HepG2 (cell line): ENCODE results near the gene LRRC45. TPM values are rescaled to one million over a fixed set of nuclear protein-coding genes. Genes with fewer than 3 reads are reported as not detected.
A peak's percentile ranks its signal among the peaks of the same experiment; 100 is the strongest.

Source experiments
- ATAC-seq: fragments of 200-7000 bp; cut with Tn5 transposase; 3 replicates; pipeline ENCODE4 v1.9.1; 2020; ENCODE audit warnings: mild to moderate bottlenecking, moderate library complexity
- BruUV-seq: library from RNA; stranded (reverse); fragments of 400-500 nt; replicated peaks from 2 replicates; lab custom pipeline; 2021; lab: Mats Ljungman, UMichigan
- CTCF ChIA-PET: fragments of 300-600 bp; formaldehyde crosslinking; extraction: SDS; loops from one replicate; lab custom pipeline; 2021; ENCODE audit warnings: low total read pairs, inconsistent platforms, low intra/inter-chr PET ratio; lab: Yijun Ruan, JAX
- POLR2A ChIA-PET: fragments of 350-600 bp; sonication (Branson Sonifier 250); formaldehyde crosslinking; loops from one replicate; lab custom pipeline; 2020; ENCODE audit warnings: antibody characterized with exemption, inconsistent platforms; lab: Yijun Ruan, JAX
- DNase-seq: peaks from one replicate; pipeline ENCODE4 v3.0.0-alpha.2; 2015; ENCODE audit warnings: low spot score
- FAIRE-seq: peaks from 3 replicates; lab custom pipeline; 2011; peaks lifted over from hg19 to GRCh38; lab: Jason Lieb, UNC
- H2AFZ ChIP-seq: one replicate; pipeline ENCODE4 v1.6.1; 2011; ENCODE audit warnings: low read length, inconsistent platforms
- H3K27ac ChIP-seq: fragments of 300-600 bp; 3 replicates; pipeline ENCODE4 v1.8.0; 2011; ENCODE audit warnings: mixed run types, mild to moderate bottlenecking, mixed read lengths, low read length, inconsistent platforms; ENCODE audit not compliant: insufficient read depth; ENCODE audit errors: extremely low read length
- H3K27me3 ChIP-seq, 2 experiments: fragments of 200-600 bp in 1 of 2; 2 replicates in 1 of 2; 3 replicates in 1 of 2; pipeline versions ENCODE4 v1.6.0 to v1.8.0; 2011; ENCODE audit warnings: low read length in 2 of 2, mild to moderate bottlenecking in 2 of 2, moderate library complexity in 2 of 2, inconsistent platforms in 1 of 2; ENCODE audit not compliant: insufficient read depth in 2 of 2, control insufficient read depth in 1 of 2
- H3K36me3 ChIP-seq, 2 experiments: fragments of 200-600 bp in 1 of 2; replicated peaks in 1 of 2; 2 replicates in 1 of 2; 3 replicates in 1 of 2; pipeline versions ENCODE4 v1.5.1 to v1.8.0; 2011; ENCODE audit warnings: low read length in 2 of 2, inconsistent platforms in 1 of 2; ENCODE audit not compliant: insufficient read depth in 2 of 2, control insufficient read depth in 1 of 2
- H3K4me1 ChIP-seq: 2 replicates; pipeline ENCODE4 v1.5.1; 2012; ENCODE audit warnings: low read length, inconsistent platforms; ENCODE audit not compliant: insufficient read depth
- H3K4me2 ChIP-seq: 2 replicates; pipeline ENCODE4 v1.6.0; 2011; ENCODE audit warnings: low read depth, low read length, inconsistent platforms
- H3K4me3 ChIP-seq, 3 experiments: fragments of 200-600 bp in 1 of 3; sonication (generic), shearing (Covaris generic) in 1 of 3; replicated peaks in 1 of 3; 2 replicates each; pipeline ENCODE4 v1.5.1; 2011 to 2016; ENCODE audit warnings: low read length in 3 of 3, inconsistent platforms in 2 of 3, low read depth in 2 of 3, mild to moderate bottlenecking in 2 of 3, control low read depth in 1 of 3, mixed read lengths in 1 of 3; ENCODE audit not compliant: insufficient read depth in 1 of 3
- H3K79me2 ChIP-seq: one replicate; pipeline ENCODE4 v1.6.1; 2011; ENCODE audit warnings: low read length, inconsistent platforms; ENCODE audit not compliant: insufficient read depth
- H3K9ac ChIP-seq: 2 replicates; pipeline ENCODE4 v1.6.0; 2011; ENCODE audit warnings: mild to moderate bottlenecking, low read depth, low read length, inconsistent platforms; ENCODE audit not compliant: insufficient read depth
- H3K9me3 ChIP-seq: 2 replicates; pipeline ENCODE4 v1.5.1; 2012; ENCODE audit warnings: mild to moderate bottlenecking, low read length
- H4K20me1 ChIP-seq: 2 replicates; pipeline ENCODE4 v1.6.0; 2011; ENCODE audit warnings: inconsistent platforms, mild to moderate bottlenecking, low read length, moderate library complexity; ENCODE audit not compliant: insufficient read depth
- AGO2 ChIP-seq: fragments of 200-400 bp; formaldehyde crosslinking; optimal IDR thresholded peaks from 2 replicates; pipeline ENCODE3; 2017; ENCODE audit warnings: mild to moderate bottlenecking, low read depth, low read length, moderate library complexity
- ARHGAP35 ChIP-seq: sonication (generic); formaldehyde crosslinking; IDR thresholded peaks from 2 replicates; pipeline ENCODE4 v1.9.0; 2022; ENCODE audit warnings: mild to moderate bottlenecking, inconsistent platforms, moderate library complexity, missing genetic modification reagents, borderline replicate concordance
- ARID4A ChIP-seq: sonication (generic); formaldehyde crosslinking; IDR thresholded peaks from 2 replicates; pipeline ENCODE4 v1.5.0; 2020; ENCODE audit warnings: mild to moderate bottlenecking, missing genetic modification reagents, borderline replicate concordance
- CENPX ChIP-seq: sonication (generic); formaldehyde crosslinking; IDR thresholded peaks from 2 replicates; pipeline ENCODE4 v1.9.0; 2021; ENCODE audit warnings: mild to moderate bottlenecking, missing genetic modification reagents, moderate library complexity
- HNF4G ChIP-seq, 2 experiments: sonication (generic) in 1 of 2; formaldehyde crosslinking in 1 of 2; IDR thresholded peaks; 2 replicates each; pipeline versions ENCODE4 v1.4.0 to v1.6.1; 2011 to 2020; ENCODE audit warnings: borderline replicate concordance in 2 of 2, low read depth in 2 of 2, mild to moderate bottlenecking in 2 of 2, low read length in 1 of 2, missing genetic modification reagents in 1 of 2, moderate library complexity in 1 of 2
- HOXA5 ChIP-seq: sonication (generic); formaldehyde crosslinking; IDR thresholded peaks from 2 replicates; pipeline ENCODE4 v1.4.0; 2020; ENCODE audit warnings: missing genetic modification reagents
- ISX ChIP-seq: sonication (generic); formaldehyde crosslinking; conservative IDR thresholded peaks from 2 replicates; pipeline ENCODE4 v1.5.0; 2020; ENCODE audit warnings: missing genetic modification reagents
- KDM5A ChIP-seq: fragments of 200-600 bp; sonication (generic); IDR thresholded peaks from 2 replicates; pipeline ENCODE4 v1.7.0; 2018; ENCODE audit warnings: antibody characterized with exemption, mild to moderate bottlenecking, low read length, borderline replicate concordance
- MXD4 ChIP-seq: IDR thresholded peaks from 2 replicates; pipeline ENCODE4 v1.6.1; 2016; ENCODE audit warnings: mild to moderate bottlenecking, missing biosample characterization, missing genetic modification reagents
- NR3C1 ChIP-seq: sonication (generic); formaldehyde crosslinking; IDR thresholded peaks from 2 replicates; pipeline ENCODE4 v1.4.0; 2020; ENCODE audit warnings: missing genetic modification reagents
- PHF21A ChIP-seq: sonication (generic); formaldehyde crosslinking; IDR thresholded peaks from 2 replicates; pipeline ENCODE4 v1.5.0; 2020; ENCODE audit warnings: mild to moderate bottlenecking, missing genetic modification reagents
- ZBTB1 ChIP-seq: sonication (generic); formaldehyde crosslinking; IDR thresholded peaks from 2 replicates; pipeline ENCODE4 v1.4.0; 2020; ENCODE audit warnings: missing genetic modification reagents, borderline replicate concordance
- ZFP36L1 ChIP-seq: sonication (generic); formaldehyde crosslinking; IDR thresholded peaks from 2 replicates; pipeline ENCODE4 v1.8.0; 2022; ENCODE audit warnings: mild to moderate bottlenecking, missing genetic modification reagents, moderate library complexity
- ZNF33B ChIP-seq: sonication (generic); formaldehyde crosslinking; IDR thresholded peaks from 2 replicates; pipeline ENCODE4 v1.5.1; 2020; ENCODE audit warnings: mild to moderate bottlenecking, missing genetic modification reagents
- ZNF350 ChIP-seq: sonication (generic); formaldehyde crosslinking; IDR thresholded peaks from 2 replicates; pipeline ENCODE4 v1.4.0; 2020; ENCODE audit warnings: mild to moderate bottlenecking, low read depth, missing genetic modification reagents, borderline replicate concordance
- ZNF607 ChIP-seq: sonication (generic); formaldehyde crosslinking; IDR thresholded peaks from 2 replicates; pipeline ENCODE4 v1.5.1; 2020; ENCODE audit warnings: missing genetic modification reagents, mild to moderate bottlenecking, borderline replicate concordance
- ZNF781 ChIP-seq: sonication (generic); formaldehyde crosslinking; IDR thresholded peaks from 2 replicates; pipeline ENCODE4 v1.5.1; 2020; ENCODE audit warnings: borderline replicate concordance, mild to moderate bottlenecking, missing genetic modification reagents; ENCODE audit errors: not compliant biosample characterization
- WGBS: methylation state at CpG from one replicate; pipeline ENCODE4 v1.1.6; 2017; ENCODE audit warnings: low lambda C conversion rate; 5-methylcytosine and 5-hydroxymethylcytosine counted together
- in situ Hi-C: cut with HindIII; loops from 2 replicates; pipeline ENCODE4 v1.10.0; 2017; ENCODE audit warnings: low pct_unique_long_range_greater_than_20kb; ENCODE audit not compliant: extremely low pct_ligation_motif_present
- intact Hi-C: fragments of 100-400 bp; cut with micrococcal nuclease; formaldehyde crosslinking; loops from one replicate; pipeline ENCODE4 v1.10.0; 2022; ENCODE audit not compliant: unreplicated experiment
- polyA plus RNA-seq, 8 experiments: library from polyadenylated mRNA; depleted of rRNA in 3 of 8; stranded (reverse) in 7 of 8; unstranded in 1 of 8; fragments of >200 nt; fragmentation: Illumina TruSeq in 4 of 8; extraction: Trizol in 4 of 8; gene quantifications; 2 replicates each; pipeline versions ENCODE4 v1.2.1 to v1.2.3, GENCODE V29; 2011 to 2016; ENCODE audit warnings: low read depth in 4 of 8, missing spikeins in 1 of 8, mixed read lengths in 1 of 8; ENCODE audit not compliant: insufficient read depth in 1 of 8
- total RNA-seq, 5 experiments: library from RNA; depleted of rRNA; stranded (reverse); fragments of >200 nt; fragmentation: Illumina TruSeq; extraction: Trizol; gene quantifications; 2 replicates each; pipeline ENCODE4 v1.2.3, GENCODE V29; 2016; ENCODE audit warnings: low read depth in 1 of 5
- TF ChIP-seq, protein P1 (sequence below): sonication (generic); formaldehyde crosslinking; IDR thresholded peaks from 2 replicates; pipeline ENCODE4 v1.4.0; 2020; ENCODE audit warnings: mild to moderate bottlenecking, missing genetic modification reagents

The LRRC45 gene
- total and polyA plus RNA-seq, 2 of the 13 experiments (the other 11 are each of a cell fraction or from before 2014, with no cell fraction given) = 11.6 to 48.1 TPM

DNA sequence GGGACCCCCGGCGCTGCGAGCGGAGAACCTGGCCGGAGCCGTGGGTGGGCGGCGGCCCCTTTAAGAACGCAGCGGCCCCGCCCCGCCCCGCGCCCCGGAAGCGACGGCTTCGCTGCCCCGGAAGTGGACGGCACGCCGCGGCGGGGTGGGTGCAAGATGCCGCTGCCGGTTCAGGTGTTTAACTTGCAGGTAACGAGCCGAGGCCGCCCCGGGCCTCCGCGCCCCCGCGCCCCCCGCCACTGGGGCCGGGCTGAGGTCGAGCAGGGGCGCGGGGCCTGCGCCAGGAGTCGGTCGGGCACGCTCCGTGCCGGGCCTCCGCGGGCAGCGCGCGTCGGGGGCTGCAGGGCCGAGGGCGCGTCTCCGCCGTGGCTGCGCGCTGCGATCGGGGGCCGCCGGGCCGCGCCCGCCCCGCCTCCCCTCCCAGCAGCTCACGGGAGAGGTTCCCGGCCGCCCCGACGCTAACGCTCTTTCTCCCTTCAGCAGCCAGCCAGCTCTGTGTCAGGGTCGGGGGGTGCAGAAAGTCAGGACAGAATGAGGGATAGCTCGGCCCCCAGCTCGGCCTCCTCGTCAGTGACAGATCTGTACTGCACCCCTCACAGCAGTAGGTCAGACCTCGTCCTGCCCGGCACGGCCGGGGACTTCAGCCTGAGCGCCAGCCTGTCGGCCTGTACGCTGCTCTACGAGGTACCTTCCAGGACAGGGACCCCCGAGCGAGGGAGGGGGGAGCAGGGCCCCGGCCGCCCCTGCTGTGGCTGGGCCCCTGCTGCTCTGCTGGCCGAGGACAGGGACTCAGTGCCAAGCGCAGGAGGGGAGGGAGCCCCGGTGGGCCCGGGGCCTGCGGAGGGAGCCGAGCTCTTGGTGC lies 28.9 kb downstream of the LRRC45 start, which contains the start of the genes GPS1 and RFNG:
TSS of gene GPS1 (plus strand) at position 123 of the 862 bp plus-strand sequence. CDS start at position 157, 34 bp downstream.
TSS of gene RFNG (minus strand) at position 36 of the 862 bp plus-strand sequence. CDS start 45 bp downstream, outside the sequence.
- peaks cover 50% of the 10 kb centered on the region for H3K4me1 ChIP-seq
- TF ChIP-seq AGO2 = peak; percentile 81
- TF ChIP-seq HNF4G (IDR thresholded peaks at IDR 0.05; ENCODE audit: borderline replicate concordance, low read depth, low read length) = no peak; the same call in 1 of the 2 replicates
- TF ChIP-seq HNF4G (CRISPR knock-in tag; IDR thresholded peaks at IDR 0.05; ENCODE audit: borderline replicate concordance, low read depth) = 0 out of 2 replicates have a peak, but pooled peaks have one; percentile 32
- TF ChIP-seq ARHGAP35 = peak; percentile 40; the same call in 1 of the 2 replicates
- TF ChIP-seq KDM5A = peak; percentile 62
- TF ChIP-seq MXD4 (CRISPR knock-in tag) = peak; percentile 3; the same call in 1 of the 2 replicates
- TF ChIP-seq ZNF781 (CRISPR knock-in tag) = peak; percentile 25
- TF ChIP-seq CENPX (CRISPR knock-in tag) = no peak
- TF ChIP-seq HOXA5 (CRISPR knock-in tag) = no peak
- TF ChIP-seq ZNF33B (CRISPR knock-in tag) = no peak
- peak; percentile 62; the same call in 1 of the 2 replicates for TF ChIP-seq ARID4A (CRISPR knock-in tag)
- no peak for TF ChIP-seq ZBTB1 (CRISPR knock-in tag)
- TF ChIP-seq ZFP36L1 (CRISPR knock-in tag) = no peak
- no peak for TF ChIP-seq ISX
- TF ChIP-seq NR3C1 (CRISPR knock-in tag) = no peak
- TF ChIP-seq ZNF607 = peak; percentile 31
- TF ChIP-seq PHF21A = no peak
- TF ChIP-seq, protein P1, sequence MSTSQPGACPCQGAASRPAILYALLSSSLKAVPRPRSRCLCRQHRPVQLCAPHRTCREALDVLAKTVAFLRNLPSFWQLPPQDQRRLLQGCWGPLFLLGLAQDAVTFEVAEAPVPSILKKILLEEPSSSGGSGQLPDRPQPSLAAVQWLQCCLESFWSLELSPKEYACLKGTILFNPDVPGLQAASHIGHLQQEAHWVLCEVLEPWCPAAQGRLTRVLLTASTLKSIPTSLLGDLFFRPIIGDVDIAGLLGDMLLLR = peak; percentile 64; the same call in 1 of the 2 replicates
- no peak for TF ChIP-seq ZNF350 (CRISPR knock-in tag)

More for the DNA sequence above, 28.9 kb downstream of the LRRC45 start, which contains the start of the genes GPS1 and RFNG:
- peak within 1 kb of the TSS; percentile 71 for H3K27ac ChIP-seq
- FAIRE-seq (no peak), ATAC-seq (peak; percentile 49), DNase-seq (peak; percentile 60)
- ChIA-PET POLR2A (interaction anchor here (0.7 to 3.4 kb wide), 4 partner anchors 8 to 323 kb away, joined by 3 to 33 read pairs (median 3); partner anchors contain the start of gene DCXR), CTCF (no interaction called here)
- TSS peak; percentile 62 for BruUV-seq
- H3K9me3 ChIP-seq = no peaks in the 10 kb centered on the region
- WGBS = 0% methylated on average over 8 of the region's 94 CpGs
- in situ Hi-C loops = no loop called here
- intact Hi-C loops = loop anchor here (1.0 to 5.0 kb wide), 2 partner anchors 15 to 45 kb away; partner anchors contain the start of genes DCXR and FASN
- H4K20me1 ChIP-seq = no peaks in the 10 kb centered on the region; the same call in 1 of the 2 replicates
- H3K9ac ChIP-seq = peak within 1 kb of the TSS; percentile 94
- peak within 1 kb of the TSS; percentile 76 to 99 (median 95) for H3K4me3 ChIP-seq
- peak within 1 kb of the TSS; percentile 100 for H3K4me2 ChIP-seq
- H3K27me3 ChIP-seq = no peaks in the 10 kb centered on the region; a peak in 2 of 5 replicates
- no peak within 1 kb of the TSS for H2AFZ ChIP-seq
- peaks cover 22 to 51% of the 10 kb centered on the region in 2 experiments for H3K36me3 ChIP-seq
- H3K79me2 ChIP-seq = peaks cover 37% of the 10 kb centered on the region
